ENCODE measurements around the gene ANKRD33. TPM values are rescaled to one million over a fixed set of nuclear protein-coding genes. Genes with fewer than 3 reads are reported as not detected.

ANKRD33 gene
- total RNA-seq, 1 experiment from 2014 or later: 0.81 TPM

- H2BK20ac ChIP-seq (ENCODE audit: low read depth, low read length, poor library complexity, severe bottlenecking): no peak overlapping the region
- no peak overlapping the region for H4K91ac ChIP-seq (ENCODE audit: insufficient read length, low read depth, low read length)
- H3K18ac ChIP-seq (ENCODE audit: insufficient read length, low read depth, low read length): no peak overlapping the region
- peaks cover 63% of the 10 kb centered on the region for H3K27me3 Mint-ChIP-seq (ENCODE audit: low read depth)
- H3K9ac ChIP-seq (ENCODE audit: extremely low read depth, insufficient read length, low read length): no peak overlapping the region
- no peak overlapping the region for H2BK15ac ChIP-seq (ENCODE audit: low read depth, low read length)
- no peaks in the 10 kb centered on the region for H4K20me1 ChIP-seq (ENCODE audit: control insufficient read depth, insufficient read depth, insufficient read length)
- peaks cover 10% of the 10 kb centered on the region; the same call in 1 of the 2 replicates for H3K4me1 ChIP-seq (ENCODE audit: insufficient read depth, low read length)
- no peaks in the 10 kb centered on the region for H3K79me1 ChIP-seq (ENCODE audit: insufficient read depth, low read depth, low read length, poor library complexity, severe bottlenecking)
- H2BK12ac ChIP-seq (ENCODE audit: insufficient read length, low read depth, low read length): no peak overlapping the region
- no peak overlapping the region for H2AK5ac ChIP-seq (ENCODE audit: insufficient read length, low read length)
- H2BK120ac ChIP-seq (ENCODE audit: low read depth, low read length, poor library complexity, severe bottlenecking): no peak overlapping the region
- H3K79me2 ChIP-seq (ENCODE audit: insufficient read depth, low read length): no peaks in the 10 kb centered on the region
- no peaks in the 10 kb centered on the region for H3K9me3 ChIP-seq (ENCODE audit: control insufficient read depth, low read depth, low read length)
- H3K4ac ChIP-seq (ENCODE audit: low read depth, low read length): no peak overlapping the region
- H3K9me3 Mint-ChIP-seq: peaks cover 0 to 2% of the 10 kb centered on the region in 2 experiments; a peak in 1 of 5 replicates
- no peak overlapping the region for H3K4me2 ChIP-seq (ENCODE audit: insufficient read depth, insufficient read length, low read length)
- no peak overlapping the region for H3K4me3 Mint-ChIP-seq
- H2AFZ ChIP-seq (ENCODE audit: low read length): no peak overlapping the region
- H2BK5ac ChIP-seq (ENCODE audit: insufficient read length, low read length): no peak overlapping the region
- peaks cover 75 to 83% of the 10 kb centered on the region in 2 experiments for H3K4me1 Mint-ChIP-seq
- no peak for DNase-seq
- no peaks in the 10 kb centered on the region; a peak in 1 of 7 replicates for H3K36me3 Mint-ChIP-seq (ENCODE audit: insufficient read depth in 1 of 3, low read depth in 3 of 3)
- TF ChIP-seq CTCF (conservative IDR thresholded peaks at IDR 0.05): no peak
- peaks cover 13% of the 10 kb centered on the region; the same call in 1 of the 2 replicates for H3K27me3 ChIP-seq (ENCODE audit: insufficient read depth, low read length)
- H3K56ac ChIP-seq (ENCODE audit: insufficient read length, low read depth, low read length): no peak overlapping the region
- H3K23ac ChIP-seq (ENCODE audit: insufficient read length, low read depth, low read length): no peak overlapping the region
- H4K8ac ChIP-seq (replicated peaks; ENCODE audit: insufficient read length, low read depth, low read length): no peak overlapping the region
- H3K27ac ChIP-seq (ENCODE audit: insufficient read length, low read depth, low read length): no peak overlapping the region
- no peak overlapping the region for H3T11ph ChIP-seq (ENCODE audit: low read length)
- H3K23me2 ChIP-seq (ENCODE audit: insufficient read length, low read depth, low read length, poor library complexity, severe bottlenecking): peaks cover 26% of the 10 kb centered on the region
- H4K5ac ChIP-seq (ENCODE audit: insufficient read length, low read depth, low read length): no peak overlapping the region
- H3K27ac Mint-ChIP-seq: no peak overlapping the region
- H3K14ac ChIP-seq (ENCODE audit: insufficient read depth, low read length): no peak overlapping the region
These were observed 20.5 kb upstream of the ANKRD33 start for GRCh38 chr12:51867371-51867770.

All from H9 (cell line).